KMS-11 (cell line): ENCODE measurements around the gene ELK4.

Experiments used
- H2AFZ ChIP-seq: fragments of 200-600 bp; sonication (generic); 2 replicates; pipeline ENCODE4 v1.6.1; 2016; ENCODE audit warnings: antibody characterized with exemption, mixed run types, low read depth
- H3K27ac ChIP-seq: fragments of 200-600 bp; sonication (generic); 2 replicates; pipeline ENCODE4 v1.6.1; 2016; ENCODE audit warnings: mild to moderate bottlenecking, mixed run types
- H3K27me3 ChIP-seq: fragments of 200-600 bp; sonication (generic); 2 replicates; pipeline ENCODE4 v1.6.1; 2017; ENCODE audit warnings: mild to moderate bottlenecking, low read depth, mixed run types, moderate library complexity; ENCODE audit not compliant: insufficient read depth
- H3K36me3 ChIP-seq: fragments of 200-600 bp; sonication (generic); 2 replicates; pipeline ENCODE4 v1.6.1; 2017; ENCODE audit warnings: mild to moderate bottlenecking, mixed run types; ENCODE audit not compliant: insufficient read depth
- H3K4me1 ChIP-seq: fragments of 200-600 bp; sonication (generic); 2 replicates; pipeline ENCODE4 v1.6.1; 2016; ENCODE audit warnings: mild to moderate bottlenecking, low read depth, mixed run types; ENCODE audit not compliant: poor library complexity, severe bottlenecking
- H3K4me2 ChIP-seq: fragments of 200-600 bp; sonication (generic); 2 replicates; pipeline ENCODE4 v1.7.0; 2016; ENCODE audit warnings: mild to moderate bottlenecking, mixed run types
- H3K4me3 ChIP-seq: fragments of 200-600 bp; sonication (generic); IDR thresholded peaks from 2 replicates; pipeline ENCODE4 v1.6.1; 2017; ENCODE audit warnings: low read depth, low read length, mixed read lengths; ENCODE audit not compliant: insufficient read depth
- H3K79me2 ChIP-seq: fragments of 200-600 bp; sonication (generic); 2 replicates; pipeline ENCODE4 v1.6.1; 2016; ENCODE audit warnings: low read depth, mixed run types; ENCODE audit not compliant: insufficient read depth
- H3K9ac ChIP-seq: fragments of 200-600 bp; sonication (generic); 2 replicates; pipeline ENCODE4 v1.6.1; 2016; ENCODE audit warnings: mild to moderate bottlenecking, mixed run types
- H4K20me1 ChIP-seq: fragments of 200-600 bp; sonication (generic); 2 replicates; pipeline ENCODE4 v1.6.1; 2016; ENCODE audit warnings: mild to moderate bottlenecking, mixed run types; ENCODE audit not compliant: insufficient read depth
- TF ChIP-seq, protein P1 (sequence below): fragments of 200-600 bp; sonication (generic); conservative IDR thresholded peaks from 2 replicates; pipeline ENCODE4 v1.6.1; 2017; ENCODE audit warnings: low read depth, mild to moderate bottlenecking, antibody characterized with exemption, low read length, moderate library complexity, mixed read lengths

ELK4 gene

DNA sequence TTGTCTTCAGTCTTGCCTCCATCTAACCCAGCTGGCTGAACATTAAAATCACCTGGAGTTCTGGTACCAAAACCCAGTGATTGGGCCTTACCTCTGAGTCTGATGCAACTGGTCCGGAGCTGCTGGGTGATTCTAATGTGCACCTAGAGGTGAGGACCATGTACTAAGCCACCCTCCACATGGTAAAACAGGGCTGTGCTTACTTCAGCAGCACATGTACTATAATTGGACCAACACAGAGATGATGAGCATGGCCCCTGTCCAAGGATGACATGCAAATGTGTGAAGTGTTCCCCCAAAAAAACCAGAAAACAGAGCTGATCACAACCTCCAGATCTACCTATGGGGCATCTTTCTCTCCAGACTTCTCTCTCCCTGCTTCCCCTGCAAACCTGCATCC, 37.0 kb downstream of the ELK4 start:
- Histone ChIP-seq H3K4me1 (peaks cover 6% of the 10 kb centered on the region), H2AFZ (no peak overlapping the region), H3K36me3 (no peaks in the 10 kb centered on the region), H4K20me1 (no peaks in the 10 kb centered on the region), H3K4me2 (no peak overlapping the region), H3K9ac (no peak overlapping the region), H3K27me3 (no peaks in the 10 kb centered on the region), H3K79me2 (no peaks in the 10 kb centered on the region), H3K4me3 (no peak overlapping the region), H3K27ac (no peak overlapping the region)
- TF ChIP-seq, protein P1, sequence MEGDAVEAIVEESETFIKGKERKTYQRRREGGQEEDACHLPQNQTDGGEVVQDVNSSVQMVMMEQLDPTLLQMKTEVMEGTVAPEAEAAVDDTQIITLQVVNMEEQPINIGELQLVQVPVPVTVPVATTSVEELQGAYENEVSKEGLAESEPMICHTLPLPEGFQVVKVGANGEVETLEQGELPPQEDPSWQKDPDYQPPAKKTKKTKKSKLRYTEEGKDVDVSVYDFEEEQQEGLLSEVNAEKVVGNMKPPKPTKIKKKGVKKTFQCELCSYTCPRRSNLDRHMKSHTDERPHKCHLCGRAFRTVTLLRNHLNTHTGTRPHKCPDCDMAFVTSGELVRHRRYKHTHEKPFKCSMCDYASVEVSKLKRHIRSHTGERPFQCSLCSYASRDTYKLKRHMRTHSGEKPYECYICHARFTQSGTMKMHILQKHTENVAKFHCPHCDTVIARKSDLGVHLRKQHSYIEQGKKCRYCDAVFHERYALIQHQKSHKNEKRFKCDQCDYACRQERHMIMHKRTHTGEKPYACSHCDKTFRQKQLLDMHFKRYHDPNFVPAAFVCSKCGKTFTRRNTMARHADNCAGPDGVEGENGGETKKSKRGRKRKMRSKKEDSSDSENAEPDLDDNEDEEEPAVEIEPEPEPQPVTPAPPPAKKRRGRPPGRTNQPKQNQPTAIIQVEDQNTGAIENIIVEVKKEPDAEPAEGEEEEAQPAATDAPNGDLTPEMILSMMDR, result no peak

DNA sequence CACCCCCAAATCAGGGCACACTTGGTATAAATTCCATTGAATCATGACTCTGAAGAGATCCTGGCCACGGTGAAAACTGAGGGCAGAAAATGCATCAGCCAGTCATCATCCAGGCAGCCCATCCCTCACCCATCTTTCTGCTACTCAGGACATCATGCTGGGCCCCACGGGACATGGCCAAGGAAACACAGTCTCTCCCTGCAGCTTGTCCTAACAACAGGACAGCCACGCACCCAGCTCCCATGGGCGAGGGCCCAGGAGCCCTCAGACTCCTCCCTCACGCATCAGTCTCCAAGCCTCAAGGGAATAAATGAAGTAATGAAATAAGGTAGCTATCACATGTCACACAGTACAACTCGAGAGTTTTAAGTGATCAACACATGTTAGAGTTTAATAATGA, 37.8 kb downstream of the ELK4 start:
- Histone ChIP-seq H3K4me1 (peaks cover 3% of the 10 kb centered on the region), H3K27me3 (no peaks in the 10 kb centered on the region), H3K4me2 (no peak overlapping the region), H3K4me3 (no peak overlapping the region), H3K27ac (no peak overlapping the region), H4K20me1 (no peaks in the 10 kb centered on the region), H2AFZ (no peak overlapping the region), H3K79me2 (no peaks in the 10 kb centered on the region), H3K36me3 (no peaks in the 10 kb centered on the region), H3K9ac (no peak overlapping the region)
- TF ChIP-seq, protein P1, result no peak

DNA sequence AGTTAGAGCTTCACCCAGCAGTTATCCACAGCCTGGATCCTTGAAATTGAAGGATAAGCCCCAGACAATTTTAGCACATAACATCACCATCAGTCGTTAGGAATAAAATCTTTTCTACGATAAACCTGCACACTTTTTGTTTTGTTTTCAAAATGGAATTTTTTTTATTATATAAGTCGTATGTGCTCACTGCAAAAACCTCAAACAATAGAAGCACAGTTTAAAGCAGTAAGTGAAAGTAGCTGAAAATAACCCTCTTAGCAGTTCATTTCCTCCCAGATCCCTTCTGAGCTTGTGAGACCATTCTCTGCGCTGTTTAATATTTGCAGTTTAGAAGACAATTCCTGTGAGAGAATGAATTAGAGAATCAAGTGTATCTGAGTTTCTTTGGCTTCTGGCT, 38.3 kb downstream of the ELK4 start:
- no peaks in the 10 kb centered on the region for H3K27me3 ChIP-seq
- no peaks in the 10 kb centered on the region for H3K36me3 ChIP-seq
- peaks cover 3% of the 10 kb centered on the region for H3K4me1 ChIP-seq
- H2AFZ ChIP-seq, result no peak overlapping the region
- no peaks in the 10 kb centered on the region for H3K79me2 ChIP-seq
- no peak overlapping the region for H3K4me2 ChIP-seq
- H3K4me3 ChIP-seq, result no peak overlapping the region
- TF ChIP-seq, protein P1, result no peak
- no peak overlapping the region for H3K27ac ChIP-seq
- no peak overlapping the region for H3K9ac ChIP-seq
- H4K20me1 ChIP-seq, result no peaks in the 10 kb centered on the region

DNA sequence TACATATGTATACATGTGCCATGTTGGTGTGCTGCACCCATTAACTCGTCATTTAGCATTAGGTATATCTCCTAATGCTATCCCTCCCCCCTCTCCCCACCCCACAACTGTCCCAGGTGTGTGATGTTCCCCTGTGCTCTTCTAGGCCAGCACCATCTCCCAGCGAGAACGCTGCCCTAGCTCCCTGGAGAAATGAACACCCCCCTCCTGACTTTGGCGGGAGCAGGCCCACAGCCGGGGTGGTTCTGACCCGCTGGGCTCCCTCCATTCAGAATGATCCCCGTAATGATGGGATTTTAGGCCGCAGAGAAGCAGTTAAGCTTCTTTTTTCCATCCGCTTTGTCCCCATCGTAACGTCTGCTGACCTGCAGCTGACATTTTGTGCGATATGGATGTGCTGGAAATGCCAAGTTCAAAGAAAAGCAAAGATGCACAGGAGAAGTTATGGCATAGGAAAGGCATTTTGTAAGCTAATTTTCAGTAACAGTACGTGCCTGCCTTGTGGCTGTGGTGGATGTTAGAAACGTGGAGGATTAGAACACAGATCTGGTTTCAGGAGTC, 39.3 kb downstream of the ELK4 start:
- Histone ChIP-seq H3K9ac (no peak overlapping the region), H3K79me2 (no peaks in the 10 kb centered on the region), H3K27ac (no peak overlapping the region), H3K4me1 (peaks cover 3% of the 10 kb centered on the region), H2AFZ (no peak overlapping the region), H3K36me3 (no peaks in the 10 kb centered on the region), H3K4me2 (peak overlapping the region; percentile 53; the same call in 1 of the 2 replicates), H3K27me3 (no peaks in the 10 kb centered on the region), H4K20me1 (no peaks in the 10 kb centered on the region), H3K4me3 (no peak overlapping the region)
- TF ChIP-seq, protein P1, result no peak
